GM18520 (cell line): ENCODE data around the gene BCO2.
"Not testable (repeated sequence)": the region's sequence is repeated elsewhere in the genome, so short reads cannot be mapped to it uniquely, and the experiment has no call there.

ENCODE experiments used
- ATAC-seq: cut with Tn5 transposase; IDR thresholded peaks from one replicate; pipeline ENCODE4 v1.9.1; 2021; ENCODE audit not compliant: unreplicated experiment

BCO2 gene

GRCh38 chr11:112174789-112175598 lies at the start of gene BCO2:
TSS of gene BCO2 (plus strand) at chr11:112175512. CDS start at chr11:112175602, 90 bp downstream.
- ATAC-seq: no peak

- ATAC-seq: no peak
These were observed 48.3 kb upstream of the BCO2 start for GRCh38 chr11:112127056-112127455.

- ATAC-seq: no peak
These were observed 46.7 kb upstream of the BCO2 start for GRCh38 chr11:112128483-112129121.

GRCh38 chr11:112129656-112130055 lies 45.7 kb upstream of the BCO2 start:
- ATAC-seq: no peak

- no peak for ATAC-seq
These were observed 42.6 kb upstream of the BCO2 start for GRCh38 chr11:112132737-112133136.

GRCh38 chr11:112134473-112134872 lies 40.8 kb upstream of the BCO2 start:
- ATAC-seq: no peak

GRCh38 chr11:112143597-112143996 lies 31.7 kb upstream of the BCO2 start:
- ATAC-seq: no peak

- no peak for ATAC-seq
These were observed 24.8 kb upstream of the BCO2 start for GRCh38 chr11:112150517-112150916.

GRCh38 chr11:112156153-112156955 lies 19.0 kb upstream of the BCO2 start:
- ATAC-seq: no peak

GRCh38 chr11:112156956-112157766 lies 18.2 kb upstream of the BCO2 start:
- no peak for ATAC-seq

- ATAC-seq: no peak
These were observed 15.9 kb upstream of the BCO2 start for GRCh38 chr11:112159098-112160065.

- ATAC-seq: no peak
These were observed 15.0 kb upstream of the BCO2 start for GRCh38 chr11:112160091-112160848.

- no peak for ATAC-seq
These were observed 14.3 kb upstream of the BCO2 start for GRCh38 chr11:112161012-112161411.

- ATAC-seq: not testable (repeated sequence)
These were observed 13.1 kb upstream of the BCO2 start for GRCh38 chr11:112162200-112162599.

- no peak for ATAC-seq
These were observed 12.4 kb upstream of the BCO2 start for GRCh38 chr11:112162761-112163546.

GRCh38 chr11:112163875-112164685 lies 11.2 kb upstream of the BCO2 start, which contains the start of gene IL18:
TSS of gene IL18 (minus strand) at chr11:112164094. CDS start at chr11:112155053, 9,041 bp downstream.
- no peak for ATAC-seq

- ATAC-seq: no peak
These were observed 10.3 kb upstream of the BCO2 start for GRCh38 chr11:112165049-112165448.
